Fibroblast of villous mesenchyme (primary cell): ENCODE measurements around the gene KIF1B. TPM values are rescaled to one million over a fixed set of nuclear protein-coding genes. Genes with fewer than 3 reads are reported as not detected.
"Not testable (repeated sequence)": the region's sequence is repeated elsewhere in the genome, so short reads cannot be mapped to it uniquely, and the experiment has no call there.

Source experiments
- DNase-seq: peaks from one replicate; pipeline ENCODE4 v3.0.0-alpha.2; 2010; ENCODE audit warnings: low read depth
- H3K4me3 ChIP-seq: 2 replicates; pipeline ENCODE4 v1.5.1; 2011; ENCODE audit warnings: low read depth, mild to moderate bottlenecking, low read length
- CTCF ChIP-seq: IDR thresholded peaks from 2 replicates; pipeline ENCODE4 v1.5.1; 2012; ENCODE audit warnings: low read depth, mild to moderate bottlenecking, low read length; ENCODE audit not compliant: insufficient read depth
- total RNA-seq: library from RNA; depleted of rRNA; stranded (reverse); fragments of >200 nt; gene quantifications from 2 replicates; pipeline ENCODE4 v1.2.3, GENCODE V29; 2012

KIF1B gene
- total RNA-seq, 1 donor: 36.3 TPM

GRCh38 chr1:10361515-10361914 lies 151.1 kb downstream of the KIF1B start:
- TF ChIP-seq CTCF: no peak
- no peak for DNase-seq
- no peak overlapping the region for H3K4me3 ChIP-seq

GRCh38 chr1:10368194-10368593 lies 157.8 kb downstream of the KIF1B start:
- no peak for DNase-seq
- no peak overlapping the region for H3K4me3 ChIP-seq
- no peak for TF ChIP-seq CTCF

- no peak overlapping the region for H3K4me3 ChIP-seq
- TF ChIP-seq CTCF: no peak
- DNase-seq: peak; percentile 48
These were observed 164.1 kb downstream of the KIF1B start for GRCh38 chr1:10374442-10374860.

GRCh38 chr1:10377365-10378029 lies 167.1 kb downstream of the KIF1B start:
- peak; percentile 78 for DNase-seq
- TF ChIP-seq CTCF: peak; percentile 83
- H3K4me3 ChIP-seq: not testable (repeated sequence)

GRCh38 chr1:10378081-10378841 lies 167.9 kb downstream of the KIF1B start:
- no peak for TF ChIP-seq CTCF
- no peak overlapping the region for H3K4me3 ChIP-seq
- DNase-seq: peak; percentile 31

- DNase-seq: no peak
- H3K4me3 ChIP-seq: no peak overlapping the region
- no peak for TF ChIP-seq CTCF
These were observed 168.8 kb downstream of the KIF1B start for GRCh38 chr1:10379101-10379620.
